ENCODE measurements around the gene ARRB1. TPM values are rescaled to one million over a fixed set of nuclear protein-coding genes. Genes with fewer than 3 reads are reported as not detected.

ARRB1 gene
- total and polyA plus RNA-seq, 2 of the 13 experiments (the other 11 are each of a cell fraction or from before 2014, with no cell fraction given), result 22.5 to 35.7 TPM

DNA sequence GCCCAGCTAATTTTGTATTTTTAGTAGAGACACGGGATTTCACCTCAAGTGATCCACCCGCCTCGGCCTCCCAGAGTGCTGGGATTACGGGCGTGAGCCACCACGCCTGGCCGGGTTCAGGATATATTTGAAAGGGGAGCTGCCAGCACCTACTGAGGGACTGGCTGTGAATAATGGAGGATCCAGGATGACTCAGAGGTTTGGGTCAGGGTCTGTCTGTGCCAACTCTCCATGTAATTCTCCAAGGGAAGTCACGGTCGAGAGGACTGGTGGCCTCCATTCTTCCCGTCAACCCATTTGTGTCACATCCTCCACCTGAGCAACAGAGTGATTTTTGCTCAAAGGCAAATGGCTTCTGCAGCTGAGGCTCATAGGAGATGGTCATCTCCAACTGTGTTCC is 3.6 kb upstream of the ARRB1 start (continued):
- TF ChIP-seq, protein P1, sequence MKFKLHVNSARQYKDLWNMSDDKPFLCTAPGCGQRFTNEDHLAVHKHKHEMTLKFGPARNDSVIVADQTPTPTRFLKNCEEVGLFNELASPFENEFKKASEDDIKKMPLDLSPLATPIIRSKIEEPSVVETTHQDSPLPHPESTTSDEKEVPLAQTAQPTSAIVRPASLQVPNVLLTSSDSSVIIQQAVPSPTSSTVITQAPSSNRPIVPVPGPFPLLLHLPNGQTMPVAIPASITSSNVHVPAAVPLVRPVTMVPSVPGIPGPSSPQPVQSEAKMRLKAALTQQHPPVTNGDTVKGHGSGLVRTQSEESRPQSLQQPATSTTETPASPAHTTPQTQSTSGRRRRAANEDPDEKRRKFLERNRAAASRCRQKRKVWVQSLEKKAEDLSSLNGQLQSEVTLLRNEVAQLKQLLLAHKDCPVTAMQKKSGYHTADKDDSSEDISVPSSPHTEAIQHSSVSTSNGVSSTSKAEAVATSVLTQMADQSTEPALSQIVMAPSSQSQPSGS (CRISPR knock-in tag; IDR thresholded peaks at IDR 0.05), result no peak
- TF ChIP-seq, protein P2, sequence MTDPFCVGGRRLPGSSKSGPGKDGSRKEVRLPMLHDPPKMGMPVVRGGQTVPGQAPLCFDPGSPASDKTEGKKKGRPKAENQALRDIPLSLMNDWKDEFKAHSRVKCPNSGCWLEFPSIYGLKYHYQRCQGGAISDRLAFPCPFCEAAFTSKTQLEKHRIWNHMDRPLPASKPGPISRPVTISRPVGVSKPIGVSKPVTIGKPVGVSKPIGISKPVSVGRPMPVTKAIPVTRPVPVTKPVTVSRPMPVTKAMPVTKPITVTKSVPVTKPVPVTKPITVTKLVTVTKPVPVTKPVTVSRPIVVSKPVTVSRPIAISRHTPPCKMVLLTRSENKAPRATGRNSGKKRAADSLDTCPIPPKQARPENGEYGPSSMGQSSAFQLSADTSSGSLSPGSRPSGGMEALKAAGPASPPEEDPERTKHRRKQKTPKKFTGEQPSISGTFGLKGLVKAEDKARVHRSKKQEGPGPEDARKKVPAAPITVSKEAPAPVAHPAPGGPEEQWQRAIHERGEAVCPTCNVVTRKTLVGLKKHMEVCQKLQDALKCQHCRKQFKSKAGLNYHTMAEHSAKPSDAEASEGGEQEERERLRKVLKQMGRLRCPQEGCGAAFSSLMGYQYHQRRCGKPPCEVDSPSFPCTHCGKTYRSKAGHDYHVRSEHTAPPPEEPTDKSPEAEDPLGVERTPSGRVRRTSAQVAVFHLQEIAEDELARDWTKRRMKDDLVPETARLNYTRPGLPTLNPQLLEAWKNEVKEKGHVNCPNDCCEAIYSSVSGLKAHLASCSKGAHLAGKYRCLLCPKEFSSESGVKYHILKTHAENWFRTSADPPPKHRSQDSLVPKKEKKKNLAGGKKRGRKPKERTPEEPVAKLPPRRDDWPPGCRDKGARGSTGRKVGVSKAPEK (CRISPR knock-in tag; IDR thresholded peaks at IDR 0.05; ENCODE audit: borderline replicate concordance), result no peak
- TF ChIP-seq, protein P3, sequence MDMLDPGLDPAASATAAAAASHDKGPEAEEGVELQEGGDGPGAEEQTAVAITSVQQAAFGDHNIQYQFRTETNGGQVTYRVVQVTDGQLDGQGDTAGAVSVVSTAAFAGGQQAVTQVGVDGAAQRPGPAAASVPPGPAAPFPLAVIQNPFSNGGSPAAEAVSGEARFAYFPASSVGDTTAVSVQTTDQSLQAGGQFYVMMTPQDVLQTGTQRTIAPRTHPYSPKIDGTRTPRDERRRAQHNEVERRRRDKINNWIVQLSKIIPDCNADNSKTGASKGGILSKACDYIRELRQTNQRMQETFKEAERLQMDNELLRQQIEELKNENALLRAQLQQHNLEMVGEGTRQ (IDR thresholded peaks at IDR 0.05; ENCODE audit: low read depth, low read length), result no peak
- TF ChIP-seq, protein P3 (CRISPR knock-in tag; IDR thresholded peaks at IDR 0.05; ENCODE audit: borderline replicate concordance), result no peak
